AG10803 (cell line): ENCODE data around the gene PRSS56.
A peak's percentile ranks its signal among the peaks of the same experiment; 100 is the strongest.

Experiments
- DNase-seq: peaks from one replicate; pipeline ENCODE4 v3.0.0; 2010; ENCODE audit warnings: low read depth
- H3K4me3 ChIP-seq: 2 replicates; pipeline ENCODE4 v1.5.1; 2011; ENCODE audit warnings: mild to moderate bottlenecking, low read length, control low read depth
- CTCF ChIP-seq: conservative IDR thresholded peaks from 2 replicates; pipeline ENCODE4 v1.5.1; 2011; ENCODE audit warnings: mild to moderate bottlenecking, low read length, control low read depth, inconsistent platforms

The PRSS56 gene

GRCh38 chr2:232518844-232519243 is 1.3 kb upstream of the PRSS56 start:
- TF ChIP-seq CTCF = no peak
- DNase-seq = no peak
- no peak overlapping the region for H3K4me3 ChIP-seq

- no peak for DNase-seq
- no peak for TF ChIP-seq CTCF
- H3K4me3 ChIP-seq = no peak overlapping the region
These were observed 301 bp downstream of the PRSS56 start for GRCh38 chr2:232520489-232520888.

GRCh38 chr2:232521098-232521497 is 910 bp downstream of the PRSS56 start:
- no peak overlapping the region for H3K4me3 ChIP-seq
- no peak for TF ChIP-seq CTCF
- no peak for DNase-seq

- H3K4me3 ChIP-seq = no peak overlapping the region
- DNase-seq = peak; percentile 11
- TF ChIP-seq CTCF = peak; percentile 34
These were observed 1.9 kb downstream of the PRSS56 start for GRCh38 chr2:232521959-232522622.

- no peak overlapping the region for H3K4me3 ChIP-seq
These were observed 2.6 kb downstream of the PRSS56 start for GRCh38 chr2:232522623-232523401.

GRCh38 chr2:232523402-232523681 is 3.2 kb downstream of the PRSS56 start:
- DNase-seq = no peak
- no peak overlapping the region for H3K4me3 ChIP-seq
- no peak for TF ChIP-seq CTCF

More at GRCh38 chr2:232522623-232523401, 2.6 kb downstream of the PRSS56 start:
- no peak for TF ChIP-seq CTCF
- DNase-seq = no peak
